ENCODE results near the gene KRTAP19-8.

Gene KRTAP19-8

GRCh38 chr21:31045841-31046240 lies 7.6 kb upstream of the KRTAP19-8 start:
- no peaks in the 10 kb centered on the region for H3K27me3 ChIP-seq (ENCODE audit: control insufficient read depth, insufficient read depth, low read length)
- no peak overlapping the region for H3K4me2 ChIP-seq (ENCODE audit: low read length)
- H3K36me3 ChIP-seq (ENCODE audit: control insufficient read depth, insufficient read depth, low read length): no peaks in the 10 kb centered on the region
- H3K4me3 ChIP-seq (ENCODE audit: low read depth, low read length): no peak overlapping the region
- H3K79me2 ChIP-seq: no peaks in the 10 kb centered on the region
- no peak for TF ChIP-seq CTCF (IDR thresholded peaks at IDR 0.05)
- H3K4me1 ChIP-seq: no peaks in the 10 kb centered on the region
- no peaks in the 10 kb centered on the region for H3K9me3 ChIP-seq (ENCODE audit: control insufficient read depth, low read length)
- no peak overlapping the region for H3K9ac ChIP-seq
- no peak overlapping the region for H3K27ac ChIP-seq
- no peak overlapping the region for H2AFZ ChIP-seq

GRCh38 chr21:31043471-31043870 lies 5.2 kb upstream of the KRTAP19-8 start:
- H3K4me3 ChIP-seq (ENCODE audit: low read depth, low read length): no peak overlapping the region
- no peaks in the 10 kb centered on the region for H3K4me1 ChIP-seq
- no peaks in the 10 kb centered on the region for H3K27me3 ChIP-seq (ENCODE audit: control insufficient read depth, insufficient read depth, low read length)
- no peak for TF ChIP-seq CTCF (IDR thresholded peaks at IDR 0.05)
- no peak overlapping the region for H2AFZ ChIP-seq
- no peak overlapping the region for H3K4me2 ChIP-seq (ENCODE audit: low read length)
- H3K27ac ChIP-seq: no peak overlapping the region
- H3K9me3 ChIP-seq (ENCODE audit: control insufficient read depth, low read length): no peaks in the 10 kb centered on the region
- H3K9ac ChIP-seq: no peak overlapping the region
- H3K79me2 ChIP-seq: no peaks in the 10 kb centered on the region
- H3K36me3 ChIP-seq (ENCODE audit: control insufficient read depth, insufficient read depth, low read length): no peaks in the 10 kb centered on the region

DNA sequence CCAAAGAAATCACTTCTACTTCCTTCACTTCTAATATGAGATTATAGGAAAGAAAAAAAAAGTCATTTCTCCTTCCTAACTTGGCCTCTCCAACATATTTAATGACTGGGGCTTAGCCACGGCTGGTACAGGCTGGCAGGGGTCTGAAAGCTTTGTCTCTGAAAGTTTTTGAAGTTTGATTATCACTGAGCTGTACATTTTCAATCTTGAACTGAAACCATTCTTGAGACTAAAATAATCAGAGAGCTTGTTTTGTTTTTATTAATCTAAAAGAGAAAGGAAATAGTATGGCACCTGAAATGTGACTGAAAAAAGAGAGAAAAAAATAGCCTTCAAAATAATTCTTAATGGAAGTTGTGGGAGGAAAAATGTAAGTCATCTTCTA lies 3.8 kb upstream of the KRTAP19-8 start:
- H3K79me2 ChIP-seq: no peaks in the 10 kb centered on the region
- H3K4me3 ChIP-seq (ENCODE audit: low read depth, low read length): no peak overlapping the region
- H3K9me3 ChIP-seq (ENCODE audit: control insufficient read depth, low read length): no peaks in the 10 kb centered on the region
- no peak overlapping the region for H3K27ac ChIP-seq
- no peaks in the 10 kb centered on the region for H3K36me3 ChIP-seq (ENCODE audit: control insufficient read depth, insufficient read depth, low read length)
- H2AFZ ChIP-seq: no peak overlapping the region
- H3K9ac ChIP-seq: no peak overlapping the region
- no peaks in the 10 kb centered on the region for H3K27me3 ChIP-seq (ENCODE audit: control insufficient read depth, insufficient read depth, low read length)
- no peak overlapping the region for H3K4me2 ChIP-seq (ENCODE audit: low read length)
- H3K4me1 ChIP-seq: no peaks in the 10 kb centered on the region
- no peak for TF ChIP-seq CTCF (IDR thresholded peaks at IDR 0.05)

- TF ChIP-seq CTCF (IDR thresholded peaks at IDR 0.05): no peak
- no peak overlapping the region for H3K27ac ChIP-seq
- peak overlapping the region; percentile 17 for H3K4me3 ChIP-seq (ENCODE audit: low read depth, low read length)
- no peaks in the 10 kb centered on the region for H3K79me2 ChIP-seq
- peak overlapping the region; percentile 56 for H3K4me2 ChIP-seq (ENCODE audit: low read length)
- H3K9ac ChIP-seq: no peak overlapping the region
- no peak overlapping the region for H2AFZ ChIP-seq
- no peaks in the 10 kb centered on the region for H3K4me1 ChIP-seq
- H3K36me3 ChIP-seq (ENCODE audit: control insufficient read depth, insufficient read depth, low read length): no peaks in the 10 kb centered on the region
- H3K27me3 ChIP-seq (ENCODE audit: control insufficient read depth, insufficient read depth, low read length): no peaks in the 10 kb centered on the region
- H3K9me3 ChIP-seq (ENCODE audit: control insufficient read depth, low read length): no peaks in the 10 kb centered on the region
Measured at GRCh38 chr21:31041295-31042079, 3.2 kb upstream of the KRTAP19-8 start.

DNA sequence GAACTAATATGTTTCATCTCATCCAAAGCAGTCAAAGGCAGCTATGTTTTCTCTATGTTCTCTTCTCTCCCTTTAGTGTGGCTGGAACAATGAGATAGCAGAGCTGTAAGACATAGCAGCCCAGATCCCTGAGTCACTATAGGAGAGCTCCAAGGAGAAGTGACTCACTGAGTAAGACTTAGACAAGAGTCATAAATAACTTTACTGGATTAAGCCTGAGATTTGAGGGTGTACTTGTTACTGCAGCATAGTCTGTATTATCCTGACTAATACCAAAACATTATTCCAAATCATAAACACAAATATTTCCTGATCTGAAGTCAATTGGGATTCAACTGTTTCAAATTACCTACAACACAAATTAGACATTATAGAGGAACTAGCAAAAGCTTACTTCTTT lies 3.9 kb downstream of the KRTAP19-8 start:
- no peaks in the 10 kb centered on the region for H3K4me1 ChIP-seq
- no peak overlapping the region for H3K9ac ChIP-seq
- no peak for TF ChIP-seq CTCF (IDR thresholded peaks at IDR 0.05)
- no peaks in the 10 kb centered on the region for H3K27me3 ChIP-seq (ENCODE audit: control insufficient read depth, insufficient read depth, low read length)
- H3K27ac ChIP-seq: no peak overlapping the region
- H3K4me2 ChIP-seq (ENCODE audit: low read length): no peak overlapping the region
- no peaks in the 10 kb centered on the region for H3K36me3 ChIP-seq (ENCODE audit: control insufficient read depth, insufficient read depth, low read length)
- no peaks in the 10 kb centered on the region for H3K9me3 ChIP-seq (ENCODE audit: control insufficient read depth, low read length)
- H2AFZ ChIP-seq: no peak overlapping the region
- H3K4me3 ChIP-seq (ENCODE audit: low read depth, low read length): no peak overlapping the region
- H3K79me2 ChIP-seq: no peaks in the 10 kb centered on the region
